ENCODE measurements around the gene PERCC1.

DNA sequence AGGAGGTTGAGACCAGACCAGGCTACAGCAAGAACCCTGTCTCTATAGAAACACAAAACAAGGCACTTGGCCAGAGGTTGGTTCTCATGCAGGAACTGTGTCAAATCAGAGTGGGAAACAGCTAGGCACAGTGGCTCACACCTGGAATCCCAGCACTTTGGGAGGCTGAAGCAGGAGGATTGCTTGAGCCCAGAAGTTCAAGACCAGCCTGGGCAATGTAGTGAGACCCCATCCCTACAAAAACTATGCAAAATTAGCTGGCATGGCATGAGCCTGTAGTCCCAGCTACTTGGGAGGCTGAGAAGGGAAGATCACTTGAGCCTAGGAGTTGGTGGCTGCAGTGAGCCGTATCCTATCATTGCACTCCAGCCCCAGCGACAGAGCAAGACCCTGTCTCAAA, 18.0 kb upstream of the PERCC1 start:
- no peak for TF ChIP-seq POLR2A (IDR thresholded peaks at IDR 0.05; ENCODE audit: low read length)
- TF ChIP-seq GATA1 (IDR thresholded peaks at IDR 0.05; ENCODE audit: low read depth, low read length): no peak
